Lung (tissue), 12 donors: ENCODE data around the gene SPSB1. TPM values are rescaled to one million over a fixed set of nuclear protein-coding genes. Genes with fewer than 3 reads are reported as not detected.

Experiments
- ATAC-seq: fragments of 200-7000 bp; cut with Tn5 transposase; one replicate; pipeline ENCODE4 v1.9.1; 2020; ENCODE audit warnings: moderate number of reproducible peaks; ENCODE audit not compliant: insufficient read depth, low FRiP score
- DNase-seq, 3 donors: peaks; one replicate each; pipeline ENCODE4 v3.0.0-alpha.2; 2013 to 2017
- H3K27ac ChIP-seq, 2 donors: one replicate each; pipeline ENCODE4 v1.5.1; 2013; ENCODE audit warnings: mild to moderate bottlenecking in 2 of 2, moderate library complexity in 2 of 2, control low read depth in 1 of 2, inconsistent platforms in 1 of 2, low read depth in 1 of 2, low read length in 1 of 2
- H3K27me3 ChIP-seq, 3 donors: one replicate each; pipeline ENCODE4 v1.5.1; 2013; ENCODE audit warnings: low read length in 2 of 3; ENCODE audit not compliant: control insufficient read depth in 3 of 3, insufficient read depth in 3 of 3
- H3K36me3 ChIP-seq, 4 donors: one replicate each; pipeline ENCODE4 v1.5.1; 2013; ENCODE audit warnings: low read length in 4 of 4, mild to moderate bottlenecking in 1 of 4, moderate library complexity in 1 of 4; ENCODE audit not compliant: control insufficient read depth in 4 of 4, insufficient read depth in 4 of 4
- H3K4me1 ChIP-seq, 5 donors: one replicate each; pipeline ENCODE4 v1.5.1; 2013; ENCODE audit warnings: low read length in 5 of 5, mild to moderate bottlenecking in 2 of 5, moderate library complexity in 1 of 5; ENCODE audit not compliant: control insufficient read depth in 5 of 5, insufficient read depth in 5 of 5
- H3K4me3 ChIP-seq: one replicate; pipeline ENCODE4 v1.5.1; 2013; ENCODE audit warnings: mild to moderate bottlenecking, control low read depth, moderate library complexity
- H3K9ac ChIP-seq, 2 donors: one replicate each; pipeline ENCODE4 v1.5.1; 2013; ENCODE audit warnings: low read length in 2 of 2, control low read depth in 1 of 2; ENCODE audit not compliant: insufficient read depth in 1 of 2
- H3K9me3 ChIP-seq, 4 donors: one replicate each; pipeline ENCODE4 v1.5.1; 2013; ENCODE audit warnings: low read length in 3 of 4, mild to moderate bottlenecking in 1 of 4, moderate library complexity in 1 of 4; ENCODE audit not compliant: control insufficient read depth in 4 of 4, insufficient read depth in 3 of 4
- WGBS, 2 donors: extraction: QIAGEN DNeasy Blood & Tissue Kit; methylation state at CpG; one replicate each; pipeline ENCODE4 v1.1.7; 2013; 5-methylcytosine and 5-hydroxymethylcytosine counted together
- polyA plus RNA-seq, 2 donors: library from polyadenylated mRNA; stranded (reverse); fragments of 200-250 nt; gene quantifications; one replicate each; pipeline ENCODE4 v1.2.1, GENCODE V29; 2013
- total RNA-seq, 2 donors: library from RNA; depleted of rRNA in 1 of 2; stranded (reverse); fragments of >200 nt in 1 of 2; gene quantifications; one replicate each; pipeline ENCODE4 v1.2.1, GENCODE V29; 2014 to 2021
- TF ChIP-seq, protein P1 (sequence below): IDR thresholded peaks from 2 replicates; pipeline ENCODE4 v1.5.1; 2012; ENCODE audit warnings: mild to moderate bottlenecking; ENCODE audit errors: control extremely low read depth, extremely low read depth
- donor health status: control.
- donor health status: control.
- donor health status: Bipolar disorder and iron deficiency.
- donor health status: healthy.
- donor health status: DM: yes; HTN: yes; CAD: no.

SPSB1 gene
- total and polyA plus RNA-seq, 4 donors, result 9.5 to 25.9 (median 21.6) TPM

DNA sequence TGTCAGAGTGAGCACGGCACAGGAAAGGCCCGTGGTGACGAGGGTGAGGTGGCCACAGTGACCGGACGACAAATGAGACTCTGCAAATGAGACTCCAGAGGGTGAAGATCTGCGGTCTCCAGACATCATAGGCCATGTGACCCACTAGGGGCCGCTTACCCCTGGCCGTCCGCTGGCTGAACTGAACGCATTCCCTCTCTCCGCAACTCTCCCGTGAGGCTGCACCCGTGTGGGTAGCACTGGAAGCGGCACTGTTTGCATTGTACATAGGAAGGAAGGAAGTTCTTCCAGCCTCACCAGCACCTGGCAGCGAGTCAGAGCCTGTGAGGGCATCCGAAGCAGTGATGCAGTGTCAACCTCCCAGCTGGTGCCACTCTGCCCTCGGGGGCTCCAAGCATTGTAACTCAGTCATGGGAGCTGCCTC is 23.6 kb upstream of the SPSB1 start:
- H3K36me3 ChIP-seq, result peaks cover 0 to 31% (median 8%) of the 10 kb centered on the region in 4 donors
- H3K27me3 ChIP-seq, result no peaks in the 10 kb centered on the region
- H3K4me3 ChIP-seq, result no peak overlapping the region
- no peaks in the 10 kb centered on the region for H3K9me3 ChIP-seq
- 77 to 79% methylated on average over 17 of the region's 17 CpGs for WGBS, 2 donors
- ATAC-seq (no peak), DNase-seq (no peak)
- TF ChIP-seq, protein P1, sequence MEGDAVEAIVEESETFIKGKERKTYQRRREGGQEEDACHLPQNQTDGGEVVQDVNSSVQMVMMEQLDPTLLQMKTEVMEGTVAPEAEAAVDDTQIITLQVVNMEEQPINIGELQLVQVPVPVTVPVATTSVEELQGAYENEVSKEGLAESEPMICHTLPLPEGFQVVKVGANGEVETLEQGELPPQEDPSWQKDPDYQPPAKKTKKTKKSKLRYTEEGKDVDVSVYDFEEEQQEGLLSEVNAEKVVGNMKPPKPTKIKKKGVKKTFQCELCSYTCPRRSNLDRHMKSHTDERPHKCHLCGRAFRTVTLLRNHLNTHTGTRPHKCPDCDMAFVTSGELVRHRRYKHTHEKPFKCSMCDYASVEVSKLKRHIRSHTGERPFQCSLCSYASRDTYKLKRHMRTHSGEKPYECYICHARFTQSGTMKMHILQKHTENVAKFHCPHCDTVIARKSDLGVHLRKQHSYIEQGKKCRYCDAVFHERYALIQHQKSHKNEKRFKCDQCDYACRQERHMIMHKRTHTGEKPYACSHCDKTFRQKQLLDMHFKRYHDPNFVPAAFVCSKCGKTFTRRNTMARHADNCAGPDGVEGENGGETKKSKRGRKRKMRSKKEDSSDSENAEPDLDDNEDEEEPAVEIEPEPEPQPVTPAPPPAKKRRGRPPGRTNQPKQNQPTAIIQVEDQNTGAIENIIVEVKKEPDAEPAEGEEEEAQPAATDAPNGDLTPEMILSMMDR, result no peak
- peaks cover 0 to 2% (median 0%) of the 10 kb centered on the region in 5 donors for H3K4me1 ChIP-seq
- no peak overlapping the region for H3K27ac ChIP-seq
- no peak overlapping the region for H3K9ac ChIP-seq

DNA sequence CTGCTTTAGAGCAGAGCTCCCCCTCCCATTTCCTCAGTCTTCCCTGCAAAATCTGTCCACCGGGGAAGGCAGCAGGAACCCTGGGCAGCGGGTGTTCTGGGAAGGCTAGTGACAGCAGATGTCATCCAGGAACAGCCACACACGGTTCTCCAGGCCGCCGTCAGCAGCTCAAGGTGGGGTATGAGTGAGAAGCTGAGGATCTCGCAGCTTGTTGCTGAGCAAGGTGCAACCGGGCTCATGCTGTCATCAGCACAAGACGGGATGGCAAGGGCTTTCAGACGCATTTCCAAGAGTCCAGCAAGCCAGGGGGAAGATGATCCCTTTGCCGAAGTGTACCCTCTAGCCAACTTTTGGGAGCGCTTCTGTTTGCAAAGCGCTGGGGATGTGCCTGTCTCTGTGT is 23.0 kb upstream of the SPSB1 start:
- TF ChIP-seq, protein P1, result no peak
- Histone ChIP-seq H3K9ac (no peak overlapping the region), H3K36me3 (peaks cover 0 to 24% (median 6%) of the 10 kb centered on the region in 4 donors), H3K27ac (no peak overlapping the region), H3K9me3 (no peaks in the 10 kb centered on the region), H3K4me1 (peaks cover 0 to 2% (median 0%) of the 10 kb centered on the region in 5 donors), H3K27me3 (no peaks in the 10 kb centered on the region), H3K4me3 (no peak overlapping the region)
- WGBS, 2 donors, result 86 to 92% methylated on average over 12 of the region's 12 CpGs
- ATAC-seq, result no peak
- no peak for DNase-seq

DNA sequence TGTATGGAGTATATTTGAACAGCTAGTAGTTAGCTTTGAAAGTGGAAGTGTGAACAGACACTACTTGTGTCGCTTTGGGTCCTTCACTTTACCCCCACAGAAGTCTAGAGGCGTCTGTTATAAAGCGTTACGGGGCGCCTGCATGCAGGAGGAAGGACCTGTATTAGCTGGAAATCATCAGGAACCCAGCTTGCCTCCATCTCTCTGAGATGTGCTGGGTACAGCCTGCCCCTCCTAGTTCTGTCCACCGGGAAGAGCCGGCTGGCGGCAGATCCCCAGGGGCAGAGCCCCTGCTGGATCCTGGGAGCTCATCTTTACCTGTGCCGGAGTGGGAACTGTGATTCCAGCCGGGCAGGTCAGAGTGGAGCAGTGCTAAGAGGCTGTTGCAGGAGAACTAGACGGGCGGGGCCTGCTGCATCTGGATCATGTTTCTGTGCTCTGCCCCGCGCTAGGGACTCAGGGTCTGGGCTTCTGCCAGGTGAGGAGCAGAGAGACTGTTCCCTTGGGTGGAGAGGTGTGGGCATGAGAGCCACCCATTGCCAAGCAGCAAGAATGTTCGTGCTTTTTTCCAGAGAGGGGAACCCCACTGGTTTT is 22.3 kb upstream of the SPSB1 start:
- peaks cover 0 to 19% (median 3%) of the 10 kb centered on the region in 4 donors for H3K36me3 ChIP-seq
- H3K4me3 ChIP-seq, result no peak overlapping the region
- ATAC-seq, result no peak
- WGBS, 2 donors, result 79 to 87% methylated on average over 15 of the region's 15 CpGs
- no peaks in the 10 kb centered on the region for H3K9me3 ChIP-seq
- no peak overlapping the region for H3K9ac ChIP-seq
- no peak for DNase-seq
- peaks cover 0 to 2% (median 0%) of the 10 kb centered on the region in 5 donors for H3K4me1 ChIP-seq
- H3K27me3 ChIP-seq, result no peaks in the 10 kb centered on the region
- TF ChIP-seq, protein P1, result no peak
- H3K27ac ChIP-seq, result no peak overlapping the region

DNA sequence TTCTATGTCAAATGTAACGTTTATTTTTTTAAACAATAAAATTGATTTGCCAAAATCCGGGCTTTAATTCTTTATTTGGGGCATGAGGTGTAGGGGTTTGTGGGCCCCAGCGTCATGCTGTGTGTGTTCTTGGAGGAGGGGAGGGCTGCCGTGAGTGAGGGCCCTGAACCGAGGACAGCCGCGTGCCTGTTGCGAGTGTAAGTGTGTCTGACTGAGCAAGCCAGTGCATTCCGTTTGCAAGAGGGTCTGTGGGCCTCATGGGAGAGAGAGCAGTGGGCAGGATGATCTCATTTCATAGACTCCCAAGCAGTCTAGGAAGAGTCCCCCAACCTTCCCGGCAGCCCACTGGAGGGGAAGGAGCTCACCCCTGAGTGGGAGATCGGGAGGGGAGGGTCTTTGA is 21.4 kb upstream of the SPSB1 start:
- ATAC-seq (no peak), DNase-seq (no peak)
- no peaks in the 10 kb centered on the region for H3K27me3 ChIP-seq
- no peak overlapping the region for H3K9ac ChIP-seq
- H3K36me3 ChIP-seq, result peaks cover 0 to 15% (median 3%) of the 10 kb centered on the region in 4 donors
- WGBS, 2 donors, result 75 to 79% methylated on average over 11 of the region's 11 CpGs
- no peak overlapping the region for H3K27ac ChIP-seq
- H3K4me3 ChIP-seq, result no peak overlapping the region
- H3K4me1 ChIP-seq, result peaks cover 0 to 2% (median 0%) of the 10 kb centered on the region in 5 donors
- no peaks in the 10 kb centered on the region for H3K9me3 ChIP-seq
- TF ChIP-seq, protein P1, result no peak
